Tibial nerve (tissue), 4 donors: Measurements from ENCODE around the gene DCTN3.

Experiments
- EP300 ChIP-seq, 2 donors: sonication (generic); formaldehyde crosslinking; IDR thresholded peaks; one replicate each; pipeline ENCODE4 v1.6.1; 2017; ENCODE audit warnings: antibody characterized with exemption in 2 of 2, mild to moderate bottlenecking in 1 of 2
- TF ChIP-seq, protein P1 (sequence below), 5 experiments: fragments of 200-600 bp in 3 of 5; fragments of 450-650 bp in 2 of 5; sonication (generic) in 3 of 5; IDR thresholded peaks; one replicate each; pipeline ENCODE4 v1.5.1; 2016 to 2019; ENCODE audit warnings: antibody characterized with exemption in 5 of 5, mild to moderate bottlenecking in 3 of 5, moderate library complexity in 2 of 5

DNA sequence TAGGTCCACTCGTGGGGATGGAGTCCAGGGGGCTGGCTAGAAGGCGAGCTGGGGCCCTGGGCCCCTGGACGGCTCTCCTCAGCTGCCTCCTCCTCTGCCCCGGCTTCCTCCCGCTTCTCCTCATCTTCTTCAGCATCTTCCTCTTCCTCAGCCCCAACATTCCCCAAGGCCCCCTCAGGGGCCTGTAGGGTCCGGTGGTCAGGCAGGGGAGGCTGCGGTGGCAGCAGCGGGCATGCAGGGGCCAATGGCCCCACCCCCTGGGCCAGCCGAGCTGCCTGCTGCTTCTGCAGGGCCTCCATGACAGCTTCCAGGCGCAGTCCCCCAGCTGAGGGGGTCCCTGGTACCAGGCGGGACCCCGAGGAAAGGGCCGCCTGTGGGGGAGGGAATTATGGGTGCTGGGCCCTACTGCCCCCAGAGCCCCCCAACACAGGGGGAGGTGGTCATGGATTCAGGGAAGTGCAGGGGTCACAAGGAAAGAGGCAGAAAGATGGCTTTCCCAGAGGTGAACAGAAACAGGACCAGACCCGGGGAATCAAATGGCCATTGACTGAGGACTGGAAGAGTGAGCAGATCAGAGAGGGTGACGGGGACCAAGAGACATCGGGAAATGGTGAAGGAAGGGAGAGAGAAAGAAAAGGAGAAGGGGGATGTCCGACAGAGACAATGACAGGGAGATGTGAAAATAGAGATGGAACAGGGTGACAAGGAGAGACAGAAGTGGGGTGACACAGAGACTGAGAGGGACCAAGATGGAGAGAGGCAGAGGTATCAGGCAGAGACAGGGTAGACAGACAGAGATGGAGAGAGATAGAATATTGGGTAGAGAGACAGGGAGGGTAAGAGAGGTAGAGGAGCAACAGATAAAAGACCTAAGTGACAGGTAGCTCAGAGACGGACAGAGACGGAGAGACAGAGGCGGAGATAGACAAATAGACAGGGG, 7.7 kb upstream of the DCTN3 start:
- TF ChIP-seq, protein P1, sequence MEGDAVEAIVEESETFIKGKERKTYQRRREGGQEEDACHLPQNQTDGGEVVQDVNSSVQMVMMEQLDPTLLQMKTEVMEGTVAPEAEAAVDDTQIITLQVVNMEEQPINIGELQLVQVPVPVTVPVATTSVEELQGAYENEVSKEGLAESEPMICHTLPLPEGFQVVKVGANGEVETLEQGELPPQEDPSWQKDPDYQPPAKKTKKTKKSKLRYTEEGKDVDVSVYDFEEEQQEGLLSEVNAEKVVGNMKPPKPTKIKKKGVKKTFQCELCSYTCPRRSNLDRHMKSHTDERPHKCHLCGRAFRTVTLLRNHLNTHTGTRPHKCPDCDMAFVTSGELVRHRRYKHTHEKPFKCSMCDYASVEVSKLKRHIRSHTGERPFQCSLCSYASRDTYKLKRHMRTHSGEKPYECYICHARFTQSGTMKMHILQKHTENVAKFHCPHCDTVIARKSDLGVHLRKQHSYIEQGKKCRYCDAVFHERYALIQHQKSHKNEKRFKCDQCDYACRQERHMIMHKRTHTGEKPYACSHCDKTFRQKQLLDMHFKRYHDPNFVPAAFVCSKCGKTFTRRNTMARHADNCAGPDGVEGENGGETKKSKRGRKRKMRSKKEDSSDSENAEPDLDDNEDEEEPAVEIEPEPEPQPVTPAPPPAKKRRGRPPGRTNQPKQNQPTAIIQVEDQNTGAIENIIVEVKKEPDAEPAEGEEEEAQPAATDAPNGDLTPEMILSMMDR (IDR thresholded peaks at IDR 0.05), result no peak
- no peak for TF ChIP-seq EP300 (IDR thresholded peaks at IDR 0.05)
